Lower leg skin (tissue), 3 donors: ENCODE results near the gene STAB1.

Experiments
- CTCF ChIP-seq, 3 donors: fragments of 450-650 bp; IDR thresholded peaks; one replicate each; pipeline ENCODE4 v1.5.1; 2016; ENCODE audit warnings: antibody characterized with exemption in 3 of 3, mild to moderate bottlenecking in 3 of 3, moderate library complexity in 2 of 3
- POLR2A ChIP-seq, 2 donors: fragments of 450-650 bp; IDR thresholded peaks; one replicate each; pipeline ENCODE4 v1.6.1; 2016 to 2017; ENCODE audit warnings: antibody characterized with exemption in 2 of 2, mild to moderate bottlenecking in 1 of 2, moderate library complexity in 1 of 2

DNA sequence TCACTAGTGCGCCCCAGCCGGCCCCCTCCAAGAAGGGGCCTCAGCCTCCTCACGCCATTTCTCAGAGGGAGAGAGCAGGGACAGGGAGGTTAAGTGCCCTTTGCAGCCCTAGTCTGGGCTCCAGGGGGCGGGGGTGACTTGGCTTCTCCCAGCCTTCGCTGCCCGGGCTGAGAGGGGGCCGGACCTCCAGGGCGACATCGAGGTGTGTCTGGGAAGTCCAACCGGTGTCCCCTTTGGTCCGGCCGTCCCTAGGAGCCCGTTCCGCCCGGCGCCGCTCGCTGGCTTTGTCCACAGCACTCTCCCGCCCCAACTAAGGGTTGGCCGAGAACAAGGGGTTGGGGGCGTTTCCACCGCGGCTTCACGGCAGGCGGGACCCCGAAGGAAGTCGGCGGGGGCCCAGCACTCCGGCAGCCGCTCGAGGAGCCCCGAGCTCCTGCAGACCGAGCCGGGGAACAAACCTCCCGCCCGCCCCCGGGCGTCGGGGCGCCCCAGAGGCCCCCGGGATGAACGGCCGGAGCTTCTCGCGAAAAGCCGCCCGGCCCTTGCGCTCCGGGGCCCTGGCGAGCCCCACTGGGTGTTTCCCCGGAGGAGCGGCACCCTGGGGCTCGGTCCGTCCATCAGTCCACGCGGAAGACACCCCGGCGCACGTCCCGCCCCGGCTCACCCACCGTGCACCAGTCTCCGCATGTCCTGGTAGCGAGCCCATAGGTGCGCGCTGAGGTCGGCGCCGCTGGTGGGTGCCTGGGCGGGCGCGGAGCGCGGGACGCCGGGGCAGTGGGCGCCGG lies 37.9 kb downstream of the STAB1 start:
- TF ChIP-seq CTCF (IDR thresholded peaks at IDR 0.05) = no peak
- TF ChIP-seq POLR2A (IDR thresholded peaks at IDR 0.05) = no peak
